ENCODE results near the gene TFPI. TPM values are rescaled to one million over a fixed set of nuclear protein-coding genes. Genes with fewer than 3 reads are reported as not detected.

TFPI gene
- total RNA-seq, 1 experiment from 2014 or later: 125 TPM

DNA sequence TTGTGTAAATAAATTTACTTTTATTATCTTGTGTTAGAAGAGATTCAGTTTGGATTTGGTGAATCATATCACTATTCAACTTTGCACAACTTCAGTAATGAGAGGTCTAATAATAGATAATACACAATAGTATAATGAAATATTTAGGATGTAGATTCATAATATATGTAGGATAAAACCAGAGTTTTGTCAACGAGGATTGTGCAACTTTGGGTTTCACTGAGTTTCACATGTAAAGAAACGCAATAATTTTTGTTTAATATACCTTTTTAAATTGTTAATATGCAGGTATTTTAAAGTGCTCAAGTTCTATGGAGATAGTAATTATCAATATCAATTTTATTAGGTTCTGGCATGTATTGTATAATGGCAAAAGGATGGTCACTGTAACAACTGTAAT lies 111.5 kb downstream of the TFPI start:
- Mint-ChIP-seq H3K27ac (ENCODE audit: unreplicated experiment) (no peak overlapping the region), H3K4me3 (ENCODE audit: low read depth, unreplicated experiment) (no peak overlapping the region), H3K9me3 (ENCODE audit: low read depth, unreplicated experiment) (no peaks in the 10 kb centered on the region), H3K4me1 (ENCODE audit: low read depth, unreplicated experiment) (peaks cover under 1% of the 10 kb centered on the region), H3K27me3 (ENCODE audit: unreplicated experiment) (no peaks in the 10 kb centered on the region), H3K36me3 (ENCODE audit: insufficient read depth, unreplicated experiment) (no peaks in the 10 kb centered on the region)
- intact Hi-C loops (cut with micrococcal nuclease; ENCODE audit: unreplicated experiment): no loop called here
- no peak for DNase-seq
- CTCF ChIA-PET: no interaction called here
- BruUV-seq (replicated peaks): no TSS peak
- TF ChIP-seq, protein P1, sequence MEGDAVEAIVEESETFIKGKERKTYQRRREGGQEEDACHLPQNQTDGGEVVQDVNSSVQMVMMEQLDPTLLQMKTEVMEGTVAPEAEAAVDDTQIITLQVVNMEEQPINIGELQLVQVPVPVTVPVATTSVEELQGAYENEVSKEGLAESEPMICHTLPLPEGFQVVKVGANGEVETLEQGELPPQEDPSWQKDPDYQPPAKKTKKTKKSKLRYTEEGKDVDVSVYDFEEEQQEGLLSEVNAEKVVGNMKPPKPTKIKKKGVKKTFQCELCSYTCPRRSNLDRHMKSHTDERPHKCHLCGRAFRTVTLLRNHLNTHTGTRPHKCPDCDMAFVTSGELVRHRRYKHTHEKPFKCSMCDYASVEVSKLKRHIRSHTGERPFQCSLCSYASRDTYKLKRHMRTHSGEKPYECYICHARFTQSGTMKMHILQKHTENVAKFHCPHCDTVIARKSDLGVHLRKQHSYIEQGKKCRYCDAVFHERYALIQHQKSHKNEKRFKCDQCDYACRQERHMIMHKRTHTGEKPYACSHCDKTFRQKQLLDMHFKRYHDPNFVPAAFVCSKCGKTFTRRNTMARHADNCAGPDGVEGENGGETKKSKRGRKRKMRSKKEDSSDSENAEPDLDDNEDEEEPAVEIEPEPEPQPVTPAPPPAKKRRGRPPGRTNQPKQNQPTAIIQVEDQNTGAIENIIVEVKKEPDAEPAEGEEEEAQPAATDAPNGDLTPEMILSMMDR (IDR thresholded peaks at IDR 0.05; ENCODE audit: unreplicated experiment): no peak

DNA sequence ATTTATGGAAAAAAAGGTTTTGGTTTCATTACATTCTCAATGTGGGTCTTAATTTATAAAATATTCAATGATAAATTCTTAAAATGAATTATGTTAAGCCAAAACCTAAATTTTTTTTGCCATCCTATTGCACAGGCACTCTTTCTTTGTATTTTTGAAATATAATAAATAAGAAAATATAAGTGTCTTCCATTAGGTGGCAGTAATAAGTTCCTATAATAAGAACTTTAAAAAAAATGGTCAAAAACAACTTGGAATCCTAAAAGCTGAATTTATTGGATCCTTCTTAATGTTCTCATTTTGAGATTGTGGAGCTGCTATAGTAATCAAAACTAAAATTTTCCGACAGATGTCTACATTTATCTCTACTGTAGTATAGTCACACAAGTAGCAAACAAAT lies 111.9 kb downstream of the TFPI start:
- no peak overlapping the region for H3K27ac Mint-ChIP-seq (ENCODE audit: unreplicated experiment)
- no peaks in the 10 kb centered on the region for H3K36me3 Mint-ChIP-seq (ENCODE audit: insufficient read depth, unreplicated experiment)
- TF ChIP-seq, protein P1 (IDR thresholded peaks at IDR 0.05; ENCODE audit: unreplicated experiment): peak; percentile 29
- BruUV-seq (replicated peaks): no TSS peak
- no peaks in the 10 kb centered on the region for H3K27me3 Mint-ChIP-seq (ENCODE audit: unreplicated experiment)
- H3K4me3 Mint-ChIP-seq (ENCODE audit: low read depth, unreplicated experiment): no peak overlapping the region
- intact Hi-C loops (cut with micrococcal nuclease; ENCODE audit: unreplicated experiment): no loop called here
- no peak for DNase-seq
- no peaks in the 10 kb centered on the region for H3K4me1 Mint-ChIP-seq (ENCODE audit: low read depth, unreplicated experiment)
- CTCF ChIA-PET: no interaction called here
- no peaks in the 10 kb centered on the region for H3K9me3 Mint-ChIP-seq (ENCODE audit: low read depth, unreplicated experiment)

DNA sequence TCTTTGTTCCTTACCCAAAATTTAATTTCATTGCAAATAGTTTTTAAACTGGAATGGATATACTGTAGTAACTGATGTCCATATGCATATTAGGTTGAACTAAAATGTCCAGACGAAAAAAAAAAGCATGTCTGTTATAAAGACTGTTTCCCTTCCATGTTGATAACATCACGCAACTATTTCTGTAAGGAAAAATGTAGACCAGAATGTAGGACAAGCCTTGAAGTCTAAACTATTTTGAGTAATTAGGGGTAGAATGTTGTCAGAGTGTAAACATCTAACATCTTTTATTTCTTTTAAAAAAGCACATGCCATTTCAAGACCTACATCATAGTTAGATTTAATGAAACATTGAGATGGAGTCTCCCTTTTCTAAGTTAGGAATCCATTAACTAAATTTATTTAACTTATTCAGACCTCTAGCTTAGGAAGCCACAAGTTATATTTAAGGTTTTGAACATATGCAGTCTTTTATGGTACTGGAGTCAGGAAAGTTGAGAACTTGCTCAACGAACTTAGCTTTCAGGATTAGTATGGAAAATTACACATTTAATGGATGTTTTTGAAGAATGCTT lies 114.0 kb downstream of the TFPI start:
- Mint-ChIP-seq H3K27ac (ENCODE audit: unreplicated experiment) (no peak overlapping the region), H3K4me3 (ENCODE audit: low read depth, unreplicated experiment) (no peak overlapping the region), H3K9me3 (ENCODE audit: low read depth, unreplicated experiment) (no peaks in the 10 kb centered on the region), H3K27me3 (ENCODE audit: unreplicated experiment) (no peaks in the 10 kb centered on the region), H3K36me3 (ENCODE audit: insufficient read depth, unreplicated experiment) (no peaks in the 10 kb centered on the region), H3K4me1 (ENCODE audit: low read depth, unreplicated experiment) (no peaks in the 10 kb centered on the region)
- TF ChIP-seq, protein P1 (IDR thresholded peaks at IDR 0.05; ENCODE audit: unreplicated experiment): no peak
- DNase-seq: no peak
- no TSS peak for BruUV-seq (replicated peaks)
- CTCF ChIA-PET: no interaction called here
- intact Hi-C loops (cut with micrococcal nuclease; ENCODE audit: unreplicated experiment): no loop called here

DNA sequence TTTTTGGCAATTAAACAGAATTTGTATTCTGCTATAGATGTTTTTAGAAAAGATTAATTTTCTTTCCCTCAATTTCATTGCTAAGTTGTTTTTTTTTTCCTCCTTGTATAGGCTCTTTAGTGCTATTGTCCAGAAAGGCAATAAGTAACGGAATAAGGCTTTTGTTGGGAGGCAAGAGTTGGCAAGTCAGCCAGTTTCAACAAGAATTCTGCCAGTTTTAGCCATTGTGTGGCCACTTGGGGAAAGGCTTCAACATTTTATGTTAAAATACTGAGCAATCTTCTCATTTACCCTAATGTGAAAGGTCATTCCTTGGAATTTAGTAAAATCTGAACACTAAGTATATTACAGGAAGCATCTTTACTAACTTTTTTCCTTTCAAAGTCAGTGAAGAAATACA lies 115.8 kb downstream of the TFPI start:
- TF ChIP-seq, protein P1 (IDR thresholded peaks at IDR 0.05; ENCODE audit: unreplicated experiment): no peak
- H3K4me1 Mint-ChIP-seq (ENCODE audit: low read depth, unreplicated experiment): no peaks in the 10 kb centered on the region
- no peak overlapping the region for H3K27ac Mint-ChIP-seq (ENCODE audit: unreplicated experiment)
- CTCF ChIA-PET: no interaction called here
- no peak for DNase-seq
- H3K9me3 Mint-ChIP-seq (ENCODE audit: low read depth, unreplicated experiment): no peaks in the 10 kb centered on the region
- H3K4me3 Mint-ChIP-seq (ENCODE audit: low read depth, unreplicated experiment): no peak overlapping the region
- H3K27me3 Mint-ChIP-seq (ENCODE audit: unreplicated experiment): no peaks in the 10 kb centered on the region
- BruUV-seq (replicated peaks): no TSS peak
- intact Hi-C loops (cut with micrococcal nuclease; ENCODE audit: unreplicated experiment): no loop called here
- H3K36me3 Mint-ChIP-seq (ENCODE audit: insufficient read depth, unreplicated experiment): no peaks in the 10 kb centered on the region

All from Calu3 (cell line).